KMS-11 (cell line): Measurements from ENCODE around the gene RRAS2.

Experiments used
- H2AFZ ChIP-seq: fragments of 200-600 bp; sonication (generic); 2 replicates; pipeline ENCODE4 v1.6.1; 2016; ENCODE audit warnings: antibody characterized with exemption, mixed run types, low read depth
- H3K27ac ChIP-seq: fragments of 200-600 bp; sonication (generic); 2 replicates; pipeline ENCODE4 v1.6.1; 2016; ENCODE audit warnings: mild to moderate bottlenecking, mixed run types
- H3K27me3 ChIP-seq: fragments of 200-600 bp; sonication (generic); 2 replicates; pipeline ENCODE4 v1.6.1; 2017; ENCODE audit warnings: mild to moderate bottlenecking, low read depth, mixed run types, moderate library complexity; ENCODE audit not compliant: insufficient read depth
- H3K36me3 ChIP-seq: fragments of 200-600 bp; sonication (generic); 2 replicates; pipeline ENCODE4 v1.6.1; 2017; ENCODE audit warnings: mild to moderate bottlenecking, mixed run types; ENCODE audit not compliant: insufficient read depth
- H3K4me1 ChIP-seq: fragments of 200-600 bp; sonication (generic); 2 replicates; pipeline ENCODE4 v1.6.1; 2016; ENCODE audit warnings: mild to moderate bottlenecking, low read depth, mixed run types; ENCODE audit not compliant: poor library complexity, severe bottlenecking
- H3K4me2 ChIP-seq: fragments of 200-600 bp; sonication (generic); 2 replicates; pipeline ENCODE4 v1.7.0; 2016; ENCODE audit warnings: mild to moderate bottlenecking, mixed run types
- H3K4me3 ChIP-seq: fragments of 200-600 bp; sonication (generic); IDR thresholded peaks from 2 replicates; pipeline ENCODE4 v1.6.1; 2017; ENCODE audit warnings: low read depth, low read length, mixed read lengths; ENCODE audit not compliant: insufficient read depth
- H3K79me2 ChIP-seq: fragments of 200-600 bp; sonication (generic); 2 replicates; pipeline ENCODE4 v1.6.1; 2016; ENCODE audit warnings: low read depth, mixed run types; ENCODE audit not compliant: insufficient read depth
- H3K9ac ChIP-seq: fragments of 200-600 bp; sonication (generic); 2 replicates; pipeline ENCODE4 v1.6.1; 2016; ENCODE audit warnings: mild to moderate bottlenecking, mixed run types
- H4K20me1 ChIP-seq: fragments of 200-600 bp; sonication (generic); 2 replicates; pipeline ENCODE4 v1.6.1; 2016; ENCODE audit warnings: mild to moderate bottlenecking, mixed run types; ENCODE audit not compliant: insufficient read depth
- CTCF ChIP-seq: fragments of 200-600 bp; sonication (generic); conservative IDR thresholded peaks from 2 replicates; pipeline ENCODE4 v1.6.1; 2017; ENCODE audit warnings: low read depth, mild to moderate bottlenecking, antibody characterized with exemption, low read length, moderate library complexity, mixed read lengths

Gene RRAS2

GRCh38 chr11:14235701-14236100 lies 123.3 kb downstream of the RRAS2 start:
- Histone ChIP-seq H3K4me2 (no peak overlapping the region), H2AFZ (no peak overlapping the region), H4K20me1 (no peaks in the 10 kb centered on the region)

GRCh38 chr11:14234446-14234845 lies 124.5 kb downstream of the RRAS2 start:
- Histone ChIP-seq H3K4me2 (no peak overlapping the region), H3K27me3 (no peaks in the 10 kb centered on the region), H3K79me2 (no peaks in the 10 kb centered on the region), H3K4me1 (peaks cover 17% of the 10 kb centered on the region), H3K27ac (no peak overlapping the region), H3K36me3 (no peaks in the 10 kb centered on the region), H2AFZ (no peak overlapping the region), H3K9ac (no peak overlapping the region), H3K4me3 (no peak overlapping the region), H4K20me1 (no peaks in the 10 kb centered on the region)
- TF ChIP-seq CTCF, result no peak

More at GRCh38 chr11:14235701-14236100, 123.3 kb downstream of the RRAS2 start:
- TF ChIP-seq CTCF, result no peak
- Histone ChIP-seq H3K4me1 (peaks cover 17% of the 10 kb centered on the region), H3K9ac (no peak overlapping the region), H3K79me2 (no peaks in the 10 kb centered on the region), H3K27ac (no peak overlapping the region), H3K36me3 (no peaks in the 10 kb centered on the region), H3K4me3 (no peak overlapping the region), H3K27me3 (no peaks in the 10 kb centered on the region)

DNA sequence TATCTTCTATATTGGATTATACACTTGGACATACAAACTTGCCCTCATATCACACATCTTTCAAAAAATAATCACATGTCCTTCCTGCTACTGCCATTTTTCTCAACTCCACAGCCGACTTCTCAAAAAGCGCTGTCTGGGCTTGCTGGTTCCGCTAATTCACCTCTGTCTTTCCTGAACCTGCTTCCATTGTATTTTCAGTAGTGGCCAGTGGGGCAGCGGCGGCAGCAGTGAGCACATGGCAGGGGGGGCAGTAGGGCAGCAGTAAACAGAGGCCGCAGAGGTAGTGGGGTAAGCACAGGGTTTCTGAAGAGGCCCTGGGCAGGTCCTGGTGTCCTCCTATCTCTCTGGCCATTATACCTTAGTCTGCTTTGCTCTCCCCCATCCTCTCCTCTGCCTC lies 126.3 kb downstream of the RRAS2 start:
- H3K4me1 ChIP-seq, result peaks cover 11% of the 10 kb centered on the region
- no peak overlapping the region for H3K9ac ChIP-seq
- no peaks in the 10 kb centered on the region for H3K79me2 ChIP-seq
- no peak overlapping the region for H2AFZ ChIP-seq
- no peak overlapping the region for H3K4me2 ChIP-seq
- no peak; the same call in 1 of the 2 replicates for TF ChIP-seq CTCF
- H3K4me3 ChIP-seq, result no peak overlapping the region
- no peaks in the 10 kb centered on the region for H3K36me3 ChIP-seq
- no peak overlapping the region for H3K27ac ChIP-seq
- H3K27me3 ChIP-seq, result no peaks in the 10 kb centered on the region
- no peaks in the 10 kb centered on the region for H4K20me1 ChIP-seq

DNA sequence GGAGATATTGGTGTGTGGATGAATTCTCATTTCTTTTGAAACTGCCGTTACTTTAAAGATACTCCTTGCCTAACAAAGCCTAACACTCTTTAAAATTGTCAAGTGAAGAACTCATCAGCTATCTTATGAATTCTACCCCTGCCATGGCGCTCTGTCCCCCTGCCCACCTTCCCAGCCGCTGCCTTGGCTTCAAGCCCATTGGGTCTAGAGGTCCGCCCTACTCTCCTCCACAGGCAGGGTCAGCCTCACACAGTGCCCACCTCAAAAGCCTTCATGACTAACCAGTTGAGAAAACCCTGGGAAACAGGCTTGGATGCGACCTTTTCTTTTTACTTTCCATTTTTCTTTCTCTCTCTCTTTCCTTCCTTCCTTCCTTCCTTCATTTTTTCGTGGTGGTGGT lies 128.6 kb downstream of the RRAS2 start:
- H4K20me1 ChIP-seq, result no peaks in the 10 kb centered on the region
- no peak overlapping the region for H3K27ac ChIP-seq
- no peaks in the 10 kb centered on the region for H3K36me3 ChIP-seq
- no peak overlapping the region for H2AFZ ChIP-seq
- H3K4me2 ChIP-seq, result no peak overlapping the region
- no peaks in the 10 kb centered on the region for H3K79me2 ChIP-seq
- H3K4me1 ChIP-seq, result no peaks in the 10 kb centered on the region
- no peak overlapping the region for H3K4me3 ChIP-seq
- H3K27me3 ChIP-seq, result no peaks in the 10 kb centered on the region
- no peak for TF ChIP-seq CTCF
- H3K9ac ChIP-seq, result no peak overlapping the region
